Measurements from ENCODE around the gene TBC1D3I.
"Not testable (repeated sequence)": the region's sequence is repeated elsewhere in the genome, so short reads cannot be mapped to it uniquely, and the experiment has no call there.

Gene TBC1D3I

DNA sequence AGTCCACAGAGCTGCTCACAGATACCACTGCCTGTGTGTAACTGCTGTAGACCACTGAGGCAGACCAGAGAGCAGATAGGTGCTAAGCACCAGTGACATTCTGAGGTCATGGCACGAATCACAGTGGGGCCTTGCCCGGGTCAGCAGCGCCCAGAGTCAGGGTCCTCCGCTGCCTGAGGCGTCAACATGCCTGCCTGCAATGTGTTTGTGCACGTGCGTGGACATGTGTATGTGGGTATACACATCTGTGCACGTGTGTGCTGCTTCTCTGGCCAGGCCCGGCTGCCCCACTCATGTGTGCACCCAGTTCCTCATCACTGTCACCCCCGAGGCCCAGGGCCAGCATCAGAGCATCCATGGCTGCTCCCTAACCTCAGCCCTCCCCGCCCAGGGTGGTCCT, at the start of gene TBC1D3I:
Gene TBC1D3I, minus strand, starts transcription at position 101 of the 400 bp plus-strand sequence. CDS start 1,585 bp downstream, outside the sequence.
- H3K36me3 ChIP-seq; H3K9me3 ChIP-seq; H3K27ac ChIP-seq; H3K4me1 ChIP-seq; H3K27me3 ChIP-seq; DNase-seq; H3K4me3 ChIP-seq; intact Hi-C loops (cut with DNase I; ENCODE audit: low total_unique reads): not testable (repeated sequence)

DNA sequence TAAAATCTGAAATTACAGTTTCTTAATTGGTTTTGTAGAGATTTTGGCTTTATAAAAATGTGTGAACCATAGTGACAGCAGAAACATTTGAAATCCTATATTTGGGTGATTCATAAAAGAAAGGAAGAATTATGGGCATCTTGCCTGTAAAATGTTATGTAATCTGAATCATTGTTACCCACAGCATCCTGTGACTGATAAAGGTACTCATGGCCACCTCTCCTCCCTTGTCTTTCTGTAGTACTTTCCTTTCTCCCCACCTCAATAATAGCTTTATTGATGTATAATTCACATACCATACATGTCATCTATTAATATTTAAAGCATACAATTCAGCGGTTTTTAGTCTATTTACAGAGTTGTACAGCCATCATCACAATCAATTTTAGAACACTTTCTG, 30.8 kb upstream of the TBC1D3I start:
- H3K4me3 ChIP-seq; intact Hi-C loops (cut with DNase I; ENCODE audit: low total_unique reads); H3K4me1 ChIP-seq; H3K27ac ChIP-seq; H3K36me3 ChIP-seq; H3K27me3 ChIP-seq; DNase-seq; H3K9me3 ChIP-seq: not testable (repeated sequence)

DNA sequence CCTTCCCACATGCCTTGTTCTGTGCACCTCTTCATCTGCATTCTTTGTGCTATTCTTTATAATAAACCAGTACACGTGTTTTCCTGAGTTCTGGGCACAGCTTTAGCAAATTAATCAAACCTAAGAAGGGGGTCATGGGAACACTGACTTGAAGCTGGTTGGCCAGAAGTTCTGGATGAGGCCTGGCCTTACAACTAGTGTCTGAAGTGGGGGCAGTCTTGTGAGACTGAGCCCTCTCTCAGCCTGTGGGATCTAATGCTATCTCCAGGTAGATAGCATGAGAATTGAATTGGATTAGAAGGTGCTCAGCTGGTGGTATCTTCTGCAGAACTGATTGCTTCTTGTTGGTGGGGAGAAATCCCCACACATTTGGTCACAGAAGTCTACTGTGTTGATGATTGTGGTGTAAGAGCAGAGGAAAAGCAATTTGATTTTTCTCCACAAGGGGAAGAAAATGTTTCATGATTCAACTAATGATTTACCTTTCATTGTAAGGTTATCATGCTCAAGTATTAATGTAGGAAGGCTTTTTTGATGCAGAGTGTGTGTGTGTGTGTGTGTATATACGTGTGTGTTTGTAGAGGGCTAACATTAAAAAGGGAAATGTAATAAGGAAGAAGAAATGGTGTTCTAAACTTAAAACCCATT, 25.7 kb upstream of the TBC1D3I start:
- intact Hi-C loops (cut with DNase I; ENCODE audit: low total_unique reads); H3K4me3 ChIP-seq; H3K9me3 ChIP-seq; H3K27me3 ChIP-seq; H3K4me1 ChIP-seq; DNase-seq; H3K27ac ChIP-seq; H3K36me3 ChIP-seq: not testable (repeated sequence)

DNA sequence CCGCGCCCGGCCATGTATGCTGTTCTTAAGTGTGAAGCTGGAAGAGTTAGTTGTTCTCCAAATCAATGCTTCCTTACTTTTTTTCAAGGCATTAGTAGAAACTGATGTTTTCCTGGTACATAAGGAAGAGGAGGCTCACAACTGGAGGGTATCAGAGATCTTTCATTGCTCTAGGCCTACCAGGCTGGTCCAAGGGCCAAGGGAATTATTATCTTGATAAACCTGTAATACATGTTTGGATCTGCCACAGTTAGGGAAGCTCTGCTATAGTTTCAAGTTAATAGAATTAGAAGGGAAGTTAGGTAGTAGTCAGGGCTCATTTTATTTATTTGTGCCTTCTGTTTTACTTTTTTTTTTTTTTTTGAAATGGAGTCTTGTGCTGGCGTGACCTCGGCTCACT, 19.8 kb upstream of the TBC1D3I start:
- H3K36me3 ChIP-seq; H3K9me3 ChIP-seq; H3K4me3 ChIP-seq; DNase-seq; intact Hi-C loops (cut with DNase I; ENCODE audit: low total_unique reads); H3K4me1 ChIP-seq; H3K27ac ChIP-seq; H3K27me3 ChIP-seq: not testable (repeated sequence)

DNA sequence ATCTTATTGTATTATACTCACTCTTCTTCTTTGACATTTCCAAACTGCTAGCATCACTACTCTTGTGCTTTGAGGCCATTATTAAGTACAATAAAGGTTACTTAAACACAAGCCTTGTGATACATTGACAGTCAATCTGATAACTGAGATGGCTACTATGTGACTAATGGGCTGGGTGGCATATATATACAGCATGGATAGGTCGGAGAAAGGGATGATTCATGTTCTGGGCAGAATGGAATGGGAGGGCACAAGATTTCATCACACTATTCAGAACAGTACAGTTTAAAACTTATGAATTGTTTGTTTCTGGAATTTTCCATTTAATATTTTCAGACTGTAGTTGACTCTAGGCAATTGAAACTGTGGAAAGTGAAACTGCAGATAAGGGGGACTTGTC, 18.9 kb upstream of the TBC1D3I start:
- H3K27me3 ChIP-seq; H3K36me3 ChIP-seq; DNase-seq; H3K27ac ChIP-seq; H3K4me3 ChIP-seq; H3K4me1 ChIP-seq; H3K9me3 ChIP-seq; intact Hi-C loops (cut with DNase I; ENCODE audit: low total_unique reads): not testable (repeated sequence)

DNA sequence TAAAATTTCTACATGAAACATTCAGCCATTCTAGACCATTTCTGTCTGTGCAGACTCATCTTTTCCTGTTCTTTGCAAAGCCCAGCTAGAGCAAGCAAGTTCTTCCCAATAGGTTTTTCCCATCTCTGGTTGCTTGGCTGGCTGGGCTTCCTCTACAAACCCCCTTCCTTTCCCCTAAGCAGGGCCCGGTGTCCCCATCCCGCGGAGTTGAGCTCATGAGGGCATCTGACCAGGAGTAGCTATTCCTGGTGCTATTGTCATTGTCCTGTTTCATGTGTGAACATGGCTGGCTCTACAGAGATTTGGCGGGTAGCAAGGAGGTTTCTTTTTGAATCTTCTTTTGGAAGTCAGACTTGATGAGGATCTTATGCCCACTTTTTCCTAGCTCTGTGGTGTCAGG, 22.3 kb downstream of the TBC1D3I start:
- H3K4me3 ChIP-seq; intact Hi-C loops (cut with DNase I; ENCODE audit: low total_unique reads); H3K27ac ChIP-seq; H3K27me3 ChIP-seq; DNase-seq; H3K4me1 ChIP-seq; H3K9me3 ChIP-seq; H3K36me3 ChIP-seq: not testable (repeated sequence)

DNA sequence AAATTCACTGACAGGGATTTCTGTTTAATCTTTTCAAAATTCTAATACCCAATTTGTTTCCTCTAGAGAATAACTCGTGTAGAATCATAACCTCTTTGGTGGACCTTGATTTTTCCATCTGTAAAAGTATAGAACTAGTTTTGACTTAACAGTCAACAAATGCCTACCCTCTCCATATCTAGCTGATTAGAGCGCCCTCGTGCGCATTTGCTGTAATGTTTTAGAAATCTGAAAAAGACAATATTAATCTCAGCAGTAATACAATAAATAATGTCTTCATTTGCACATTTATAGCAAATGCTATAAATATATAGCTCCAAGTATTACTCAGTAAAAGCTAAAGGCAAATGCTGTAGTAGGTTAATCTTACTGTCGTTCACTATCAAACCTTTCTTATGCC, 34.7 kb downstream of the TBC1D3I start:
- not testable (repeated sequence) for DNase-seq, H3K4me1 ChIP-seq

DNA sequence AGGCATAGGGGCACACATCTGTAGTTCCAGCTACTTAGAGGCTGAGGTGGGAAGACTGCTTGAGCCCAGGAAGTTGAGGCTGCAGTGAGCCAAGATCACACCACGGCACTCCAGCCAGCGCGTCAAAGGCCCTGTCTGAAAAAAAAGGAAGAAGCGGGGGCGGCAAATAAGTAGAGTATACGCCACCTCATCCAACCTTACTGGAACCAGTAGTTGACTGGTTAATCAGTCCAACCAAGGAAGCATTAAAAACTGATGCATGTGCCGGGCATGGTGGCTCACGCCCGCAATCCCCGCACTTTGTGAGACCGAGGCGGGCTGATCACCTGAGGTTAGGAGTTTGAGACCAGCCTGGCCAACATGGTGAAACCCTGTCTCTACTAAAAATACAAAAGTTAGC, 41.4 kb downstream of the TBC1D3I start:
- intact Hi-C loops (cut with DNase I; ENCODE audit: low total_unique reads); H3K4me1 ChIP-seq: not testable (repeated sequence)

More for the DNA sequence above, 34.7 kb downstream of the TBC1D3I start:
- H3K27ac ChIP-seq; H3K4me3 ChIP-seq; intact Hi-C loops (cut with DNase I; ENCODE audit: low total_unique reads); H3K9me3 ChIP-seq; H3K36me3 ChIP-seq; H3K27me3 ChIP-seq: not testable (repeated sequence)

DNA sequence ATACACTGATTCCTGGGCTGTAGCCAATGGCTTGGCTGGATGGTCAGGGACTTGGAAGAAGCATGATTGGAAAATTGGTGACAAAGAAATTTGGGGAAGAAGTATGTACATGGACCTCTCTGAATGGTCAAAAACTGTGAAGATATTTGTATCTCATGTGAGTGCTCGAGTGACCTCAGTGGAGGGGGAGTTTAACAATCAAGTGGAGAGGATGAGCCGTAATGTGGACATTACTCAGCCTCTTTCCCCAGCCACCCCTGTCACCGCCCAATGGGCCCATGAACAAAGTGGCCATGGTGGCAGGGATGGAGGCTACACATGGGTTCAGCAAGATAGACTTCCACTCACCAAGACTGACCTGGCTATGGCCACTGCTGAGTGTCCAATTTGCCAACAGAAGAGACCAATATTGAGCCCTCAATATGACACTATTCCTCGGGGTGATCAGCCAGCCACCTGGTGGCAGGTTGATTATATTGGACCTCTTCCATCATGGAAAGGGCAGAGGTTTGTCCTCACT, 42.7 kb downstream of the TBC1D3I start:
- H3K36me3 ChIP-seq; H3K9me3 ChIP-seq; intact Hi-C loops (cut with DNase I; ENCODE audit: low total_unique reads); H3K4me3 ChIP-seq; H3K27me3 ChIP-seq; H3K27ac ChIP-seq; H3K4me1 ChIP-seq; DNase-seq: not testable (repeated sequence)

More for the DNA sequence above, 41.4 kb downstream of the TBC1D3I start:
- H3K9me3 ChIP-seq, H3K27me3 ChIP-seq, H3K36me3 ChIP-seq, H3K4me3 ChIP-seq, H3K27ac ChIP-seq, DNase-seq: not testable (repeated sequence)

DNA sequence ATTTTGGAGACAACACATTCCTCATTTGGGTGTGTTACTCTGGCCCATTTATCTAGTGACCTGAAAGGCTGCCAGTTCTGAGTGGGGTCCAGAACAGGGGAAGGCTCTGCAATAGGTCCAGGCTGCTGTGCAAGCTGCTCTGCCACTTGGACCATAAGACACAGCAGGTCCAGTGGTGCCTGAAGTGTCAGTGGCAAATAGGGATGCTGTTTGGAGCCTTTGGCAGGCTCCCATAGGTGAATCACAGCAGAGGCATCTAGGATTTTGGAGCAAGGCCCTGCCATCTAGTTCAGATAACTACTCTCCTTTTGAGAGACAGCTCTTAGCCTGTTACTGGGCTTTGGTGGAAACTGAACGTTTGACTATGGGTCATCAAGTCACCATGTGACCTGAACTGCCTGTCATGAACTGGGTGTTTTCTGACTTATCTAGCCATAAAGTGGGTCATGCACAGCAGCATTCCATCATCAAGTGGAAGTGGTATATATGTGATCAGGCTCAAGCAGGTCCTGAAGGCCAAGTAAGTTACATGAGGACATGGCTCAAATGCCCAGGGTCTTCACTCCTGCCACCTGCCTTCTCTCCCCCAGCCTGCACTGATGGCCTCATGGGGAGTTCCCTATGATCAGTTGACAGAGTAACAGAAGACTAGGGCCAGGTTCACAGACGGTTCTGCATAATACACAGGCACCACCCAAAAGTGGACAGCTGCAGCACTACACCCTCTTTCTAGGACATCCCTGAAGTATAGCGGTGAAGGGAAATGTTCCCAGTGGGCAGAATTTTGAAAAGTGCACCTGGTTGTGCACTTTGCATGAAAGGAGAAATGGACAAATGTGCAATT, 43.4 kb downstream of the TBC1D3I start:
- H3K4me1 ChIP-seq; intact Hi-C loops (cut with DNase I; ENCODE audit: low total_unique reads); H3K27ac ChIP-seq: not testable (repeated sequence)

DNA sequence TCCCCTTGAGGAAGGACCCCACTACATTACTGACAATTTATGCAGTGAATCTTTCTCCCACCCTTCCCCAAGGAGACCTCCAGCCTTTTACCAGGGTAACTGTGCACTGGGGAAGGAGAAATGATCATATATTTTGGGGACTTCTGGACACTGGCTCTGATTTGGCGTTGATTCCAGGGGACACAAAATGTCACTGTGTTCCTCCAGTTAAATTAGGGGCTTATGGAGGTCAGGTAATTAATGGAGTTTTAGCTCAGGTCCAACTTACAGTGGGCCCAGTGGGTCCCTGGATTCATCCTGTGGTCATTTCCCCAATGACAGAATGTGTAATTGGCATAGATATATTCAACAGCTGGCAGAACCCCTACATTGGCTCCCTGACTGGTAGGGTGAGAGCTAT, 44.8 kb downstream of the TBC1D3I start:
- DNase-seq; H3K9me3 ChIP-seq; intact Hi-C loops (cut with DNase I; ENCODE audit: low total_unique reads); H3K4me1 ChIP-seq; H3K4me3 ChIP-seq; H3K27me3 ChIP-seq; H3K36me3 ChIP-seq; H3K27ac ChIP-seq: not testable (repeated sequence)

More for the DNA sequence above, 43.4 kb downstream of the TBC1D3I start:
- H3K9me3 ChIP-seq, H3K27me3 ChIP-seq, H3K36me3 ChIP-seq, DNase-seq, H3K4me3 ChIP-seq: not testable (repeated sequence)

DNA sequence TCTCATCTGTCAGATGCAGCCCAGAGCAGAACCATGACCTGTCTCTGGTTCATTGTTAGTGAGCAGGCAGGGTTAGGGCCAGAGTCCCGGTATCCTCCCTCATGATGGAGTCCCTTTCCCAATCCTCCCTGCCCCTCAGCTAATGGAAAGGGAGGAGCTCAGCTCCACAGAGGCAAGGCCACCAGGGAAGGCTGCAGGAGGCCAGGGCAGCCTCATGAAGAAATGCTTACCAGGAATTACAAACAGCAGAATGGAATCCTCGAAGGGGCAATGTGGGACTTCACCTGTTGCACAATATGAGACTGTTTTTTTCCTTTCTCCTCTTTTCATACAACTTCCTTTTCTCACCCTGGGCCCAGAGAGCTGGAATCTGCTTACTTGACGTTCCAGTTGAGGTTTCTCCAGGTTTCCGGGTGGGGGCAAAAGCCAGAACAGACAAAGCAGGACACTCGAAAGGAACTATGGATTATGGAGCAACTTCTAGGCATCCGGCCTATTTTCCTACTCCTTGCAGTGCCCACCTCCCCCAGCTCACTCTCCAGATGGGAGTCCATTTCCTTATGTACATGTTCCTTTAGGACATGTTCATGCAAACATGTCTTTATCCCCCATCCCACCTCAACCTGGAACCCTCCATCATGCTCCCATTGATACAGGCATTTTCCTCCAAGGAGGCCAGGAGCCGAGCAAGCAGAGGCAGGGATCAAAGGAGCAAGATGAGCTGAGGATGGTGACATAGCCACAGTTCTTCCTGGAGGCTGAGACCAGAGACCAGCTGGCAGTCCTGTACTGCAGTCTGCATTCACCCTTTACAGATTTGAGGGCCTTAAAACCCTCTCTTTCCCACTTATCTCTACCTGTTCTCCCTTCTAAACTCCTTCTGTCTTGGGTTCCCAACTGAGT, 48.7 kb downstream of the TBC1D3I start:
- intact Hi-C loops (cut with DNase I; ENCODE audit: low total_unique reads); DNase-seq; H3K27me3 ChIP-seq; H3K4me3 ChIP-seq; H3K36me3 ChIP-seq; H3K4me1 ChIP-seq; H3K27ac ChIP-seq; H3K9me3 ChIP-seq: not testable (repeated sequence)
